Muscle of arm (tissue), 12 donors: Measurements from ENCODE around the gene GMEB2. TPM values are rescaled to one million over a fixed set of nuclear protein-coding genes. Genes with fewer than 3 reads are reported as not detected.
"Not testable (repeated sequence)": the region's sequence is repeated elsewhere in the genome, so short reads cannot be mapped to it uniquely, and the experiment has no call there.

Experiments
- DNase-seq: peaks from one replicate; pipeline ENCODE4 v3.0.0-alpha.2; 2013
- polyA plus RNA-seq, 12 donors: library from polyadenylated mRNA; unstranded; fragments of 120-200 nt; gene quantifications; one replicate each; pipeline ENCODE4 v1.2.1, GENCODE V29; 2013; ENCODE audit not compliant: insufficient read length in 12 of 12

Gene GMEB2
- polyA plus RNA-seq, 12 donors = 5.8 to 11.0 (median 7.1) TPM; not detected in 1

- DNase-seq = peak; percentile 96
Measured at GRCh38 chr20:63657937-63658748, 31.2 kb upstream of the GMEB2 start, which contains the start of gene RTEL1. TSS of gene RTEL1 (plus strand) at chr20:63658312. CDS start at chr20:63659403, 1,091 bp downstream.

GRCh38 chr20:63657260-63657936 lies 30.5 kb upstream of the GMEB2 start:
- no peak for DNase-seq

- DNase-seq = no peak
Measured at GRCh38 chr20:63656451-63656850, 29.6 kb upstream of the GMEB2 start.

- no peak for DNase-seq
Measured at GRCh38 chr20:63655249-63655648, 28.3 kb upstream of the GMEB2 start.

- DNase-seq = no peak
Measured at GRCh38 chr20:63653974-63654668, 27.2 kb upstream of the GMEB2 start.

GRCh38 chr20:63653041-63653973 lies 26.4 kb upstream of the GMEB2 start, which contains the start of gene STMN3:
TSS of gene STMN3 (minus strand) at chr20:63653424. CDS start at chr20:63653345, 79 bp downstream.
- DNase-seq = peak; percentile 89

GRCh38 chr20:63652192-63652980 lies 25.5 kb upstream of the GMEB2 start:
- no peak for DNase-seq

- no peak for DNase-seq
Measured at GRCh38 chr20:63651942-63652191, 25.0 kb upstream of the GMEB2 start.

- DNase-seq = not testable (repeated sequence)
Measured at GRCh38 chr20:63650486-63650885, 23.6 kb upstream of the GMEB2 start.

- DNase-seq = no peak
Measured at GRCh38 chr20:63648895-63649589, 22.1 kb upstream of the GMEB2 start.

GRCh38 chr20:63648190-63648589 lies 21.3 kb upstream of the GMEB2 start:
- no peak for DNase-seq

- DNase-seq = no peak
Measured at GRCh38 chr20:63645218-63645617, 18.3 kb upstream of the GMEB2 start.

- no peak for DNase-seq
Measured at GRCh38 chr20:63643946-63644345, 17.0 kb upstream of the GMEB2 start.

- no peak for DNase-seq
Measured at GRCh38 chr20:63643499-63643898, 16.6 kb upstream of the GMEB2 start.

GRCh38 chr20:63642527-63643247 lies 15.8 kb upstream of the GMEB2 start:
- no peak for DNase-seq

- peak; percentile 79 for DNase-seq
Measured at GRCh38 chr20:63641792-63642523, 15.1 kb upstream of the GMEB2 start.

GRCh38 chr20:63641146-63641791 lies 14.4 kb upstream of the GMEB2 start:
- no peak for DNase-seq

GRCh38 chr20:63640686-63641085 lies 13.8 kb upstream of the GMEB2 start:
- not testable (repeated sequence) for DNase-seq
